Liver (tissue), 9 donors: ENCODE measurements around the gene AIMP1. TPM values are rescaled to one million over a fixed set of nuclear protein-coding genes. Genes with fewer than 3 reads are reported as not detected.

ENCODE experiments used
- DNase-seq: peaks from one replicate; pipeline ENCODE4 v3.0.0-alpha.2; 2017; ENCODE audit warnings: low spot score
- H3K27ac ChIP-seq, 2 donors: one replicate each; pipeline ENCODE4 v1.7.0; 2013; ENCODE audit warnings: inconsistent platforms in 2 of 2, low read length in 2 of 2, control low read depth in 1 of 2, low read depth in 1 of 2, mild to moderate bottlenecking in 1 of 2
- H3K27me3 ChIP-seq, 4 donors: one replicate each; pipeline versions ENCODE4 v1.6.1 to v1.7.0; 2013; ENCODE audit warnings: low read length in 3 of 4, inconsistent platforms in 1 of 4, mild to moderate bottlenecking in 1 of 4, moderate library complexity in 1 of 4; ENCODE audit not compliant: control insufficient read depth in 4 of 4, insufficient read depth in 4 of 4
- H3K36me3 ChIP-seq, 4 donors: one replicate each; pipeline versions ENCODE4 v1.6.1 to v1.7.0; 2013; ENCODE audit warnings: low read length in 3 of 4, mild to moderate bottlenecking in 3 of 4, low read depth in 1 of 4, moderate library complexity in 1 of 4; ENCODE audit not compliant: control insufficient read depth in 4 of 4, insufficient read depth in 3 of 4
- H3K4me1 ChIP-seq, 4 donors: one replicate each; pipeline versions ENCODE4 v1.6.1 to v1.7.0; 2013; ENCODE audit warnings: low read length in 3 of 4, mild to moderate bottlenecking in 3 of 4, moderate library complexity in 1 of 4; ENCODE audit not compliant: control insufficient read depth in 4 of 4, insufficient read depth in 4 of 4
- H3K4me3 ChIP-seq, 3 donors: one replicate each; pipeline versions ENCODE4 v1.6.1 to v1.7.0; 2013; ENCODE audit warnings: low read length in 3 of 3, control low read depth in 1 of 3, low read depth in 1 of 3, mild to moderate bottlenecking in 1 of 3
- H3K9ac ChIP-seq, 2 donors: one replicate each; pipeline ENCODE4 v1.7.0; 2013; ENCODE audit warnings: low read length in 2 of 2, mild to moderate bottlenecking in 2 of 2, moderate library complexity in 2 of 2, control low read depth in 1 of 2, low read depth in 1 of 2
- H3K9me3 ChIP-seq, 4 donors: one replicate each; pipeline versions ENCODE4 v1.6.1 to v1.7.0; 2013; ENCODE audit warnings: low read length in 3 of 4; ENCODE audit not compliant: control insufficient read depth in 4 of 4
- EGR1 ChIP-seq, 2 donors: IDR thresholded peaks; 2 replicates each; pipeline ENCODE4 v1.6.1; 2016 to 2018; ENCODE audit warnings: antibody characterized with exemption in 2 of 2, low read depth in 2 of 2
- FOXA2 ChIP-seq: IDR thresholded peaks from 2 replicates; pipeline ENCODE4 v1.6.1; 2016; ENCODE audit warnings: antibody characterized with exemption
- GABPA ChIP-seq, 2 donors: IDR thresholded peaks in 1 of 2; conservative IDR thresholded peaks in 1 of 2; 2 replicates each; pipeline ENCODE4 v1.6.1; 2016; ENCODE audit warnings: antibody characterized with exemption in 2 of 2, mild to moderate bottlenecking in 1 of 2, moderate library complexity in 1 of 2
- HNF4A ChIP-seq, 2 donors: conservative IDR thresholded peaks; 2 replicates each; pipeline ENCODE4 v1.6.1; 2016; ENCODE audit warnings: antibody characterized with exemption in 2 of 2, mild to moderate bottlenecking in 2 of 2
- HNF4G ChIP-seq: IDR thresholded peaks from 2 replicates; pipeline ENCODE4 v1.6.1; 2016; ENCODE audit warnings: antibody characterized with exemption
- JUND ChIP-seq, 2 donors: IDR thresholded peaks; 2 replicates each; pipeline ENCODE4 v1.6.1; 2016; ENCODE audit warnings: antibody characterized with exemption in 2 of 2
- NR2F2 ChIP-seq: IDR thresholded peaks from 2 replicates; pipeline ENCODE4 v1.6.1; 2016; ENCODE audit warnings: antibody characterized with exemption
- RAD21 ChIP-seq, 2 donors: IDR thresholded peaks; 2 replicates each; pipeline ENCODE4 v1.6.1; 2016; ENCODE audit warnings: antibody characterized with exemption in 2 of 2, mild to moderate bottlenecking in 2 of 2
- REST ChIP-seq: IDR thresholded peaks from 2 replicates; pipeline ENCODE4 v1.6.1; 2016; ENCODE audit warnings: antibody characterized with exemption, mild to moderate bottlenecking
- SP1 ChIP-seq: IDR thresholded peaks from 2 replicates; pipeline ENCODE4 v1.6.1; 2018; ENCODE audit warnings: antibody characterized with exemption, mild to moderate bottlenecking
- YY1 ChIP-seq: IDR thresholded peaks from 2 replicates; pipeline ENCODE4 v1.6.1; 2016; ENCODE audit warnings: antibody characterized with exemption, mild to moderate bottlenecking
- WGBS: extraction: QIAGEN DNeasy Blood & Tissue Kit; methylation state at CpG from one replicate; pipeline ENCODE4 v1.1.7; 2013; 5-methylcytosine and 5-hydroxymethylcytosine counted together
- polyA plus RNA-seq, 2 donors: library from polyadenylated mRNA; stranded (reverse) in 1 of 2; unstranded in 1 of 2; fragments of 200-250 nt in 1 of 2; fragments of >200 nt in 1 of 2; fragmentation: Nextera tagmentation in 1 of 2; extraction: Ambion mirVana in 1 of 2; gene quantifications; one replicate each; pipeline versions ENCODE4 v1.2.1 to v1.2.3, GENCODE V29; 2013 to 2015
- total RNA-seq, 2 donors: library from RNA; depleted of rRNA; stranded (reverse); fragments of >200 nt; gene quantifications; one replicate each; pipeline ENCODE4 v1.2.3, GENCODE V29; 2014
- TF ChIP-seq, protein P1 (sequence below): fragments of 150-350 bp; IDR thresholded peaks from 2 replicates; pipeline ENCODE4 v1.5.1; 2017; ENCODE audit warnings: improper control_type of control experiment, low read depth, low read length; ENCODE audit not compliant: missing input control
- TF ChIP-seq, protein P2 (sequence below): IDR thresholded peaks from 2 replicates; pipeline ENCODE4 v1.6.1; 2016; ENCODE audit warnings: antibody characterized with exemption
- donor health status: healthy.
- donor health status: healthy.
- donor health status: healthy.
- donor health status: healthy.
- donor health status: healthy.

AIMP1 gene
- total and polyA plus RNA-seq, 4 donors, result 8.6 to 44.6 (median 10.5) TPM

GRCh38 chr4:106314960-106315359 is 1.4 kb upstream of the AIMP1 start (continued):
- TF ChIP-seq, protein P1, sequence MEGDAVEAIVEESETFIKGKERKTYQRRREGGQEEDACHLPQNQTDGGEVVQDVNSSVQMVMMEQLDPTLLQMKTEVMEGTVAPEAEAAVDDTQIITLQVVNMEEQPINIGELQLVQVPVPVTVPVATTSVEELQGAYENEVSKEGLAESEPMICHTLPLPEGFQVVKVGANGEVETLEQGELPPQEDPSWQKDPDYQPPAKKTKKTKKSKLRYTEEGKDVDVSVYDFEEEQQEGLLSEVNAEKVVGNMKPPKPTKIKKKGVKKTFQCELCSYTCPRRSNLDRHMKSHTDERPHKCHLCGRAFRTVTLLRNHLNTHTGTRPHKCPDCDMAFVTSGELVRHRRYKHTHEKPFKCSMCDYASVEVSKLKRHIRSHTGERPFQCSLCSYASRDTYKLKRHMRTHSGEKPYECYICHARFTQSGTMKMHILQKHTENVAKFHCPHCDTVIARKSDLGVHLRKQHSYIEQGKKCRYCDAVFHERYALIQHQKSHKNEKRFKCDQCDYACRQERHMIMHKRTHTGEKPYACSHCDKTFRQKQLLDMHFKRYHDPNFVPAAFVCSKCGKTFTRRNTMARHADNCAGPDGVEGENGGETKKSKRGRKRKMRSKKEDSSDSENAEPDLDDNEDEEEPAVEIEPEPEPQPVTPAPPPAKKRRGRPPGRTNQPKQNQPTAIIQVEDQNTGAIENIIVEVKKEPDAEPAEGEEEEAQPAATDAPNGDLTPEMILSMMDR, result no peak

DNA sequence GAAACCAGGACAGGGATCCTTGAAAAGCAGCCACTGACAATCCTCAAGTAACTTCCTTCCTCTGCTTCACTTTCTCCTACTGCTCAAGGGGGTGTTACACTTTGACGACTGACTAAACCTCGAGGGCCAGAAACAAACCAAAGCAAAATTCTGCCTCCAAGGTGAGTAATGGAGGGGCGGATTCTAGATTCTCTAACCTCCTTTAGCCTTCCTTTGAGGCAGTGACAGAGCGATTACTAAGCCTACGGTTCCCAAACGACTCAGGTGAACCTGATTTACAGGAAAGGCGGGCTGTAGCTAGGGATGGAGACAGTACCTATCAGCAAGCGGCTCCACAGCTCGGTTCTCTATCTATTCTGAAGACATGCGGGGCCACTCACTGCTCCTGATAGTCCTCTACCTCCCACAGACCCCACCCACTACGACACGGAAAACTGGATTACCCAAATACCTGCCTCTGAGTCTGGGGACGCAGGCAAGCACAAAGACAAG is 828 bp upstream of the AIMP1 start:
- Histone ChIP-seq H3K27ac (peak overlapping the region; percentile 97), H3K36me3 (no peaks in the 10 kb centered on the region), H3K4me3 (peak overlapping the region; percentile 72 to 97 (median 73)), H3K9ac (peak overlapping the region; percentile 95 to 96), H3K9me3 (no peaks in the 10 kb centered on the region), H3K4me1 (peaks cover 4 to 25% (median 24%) of the 10 kb centered on the region in 4 donors), H3K27me3 (no peaks in the 10 kb centered on the region)
- no peak for DNase-seq
- TF ChIP-seq EGR1 (IDR thresholded peaks at IDR 0.05; ENCODE audit: low read depth in 2 of 2), result no peak
- WGBS, result under 1% methylated on average over 13 of the region's 13 CpGs

GRCh38 chr4:106316773-106317409 is 541 bp downstream of the AIMP1 start:
- Histone ChIP-seq H3K4me3 (peak overlapping the region; percentile 72 to 97 (median 73)), H3K27ac (peak overlapping the region; percentile 97), H3K9me3 (no peaks in the 10 kb centered on the region), H3K36me3 (no peaks in the 10 kb centered on the region), H3K9ac (peak overlapping the region; percentile 95 to 96), H3K4me1 (peaks cover 4 to 25% (median 24%) of the 10 kb centered on the region in 4 donors), H3K27me3 (no peaks in the 10 kb centered on the region)
- DNase-seq, result no peak
- no peak for TF ChIP-seq REST
- no peak for TF ChIP-seq FOXA2
- no peak for TF ChIP-seq HNF4A (conservative IDR thresholded peaks at IDR 0.05)
- TF ChIP-seq HNF4G, result no peak
- TF ChIP-seq, protein P2, sequence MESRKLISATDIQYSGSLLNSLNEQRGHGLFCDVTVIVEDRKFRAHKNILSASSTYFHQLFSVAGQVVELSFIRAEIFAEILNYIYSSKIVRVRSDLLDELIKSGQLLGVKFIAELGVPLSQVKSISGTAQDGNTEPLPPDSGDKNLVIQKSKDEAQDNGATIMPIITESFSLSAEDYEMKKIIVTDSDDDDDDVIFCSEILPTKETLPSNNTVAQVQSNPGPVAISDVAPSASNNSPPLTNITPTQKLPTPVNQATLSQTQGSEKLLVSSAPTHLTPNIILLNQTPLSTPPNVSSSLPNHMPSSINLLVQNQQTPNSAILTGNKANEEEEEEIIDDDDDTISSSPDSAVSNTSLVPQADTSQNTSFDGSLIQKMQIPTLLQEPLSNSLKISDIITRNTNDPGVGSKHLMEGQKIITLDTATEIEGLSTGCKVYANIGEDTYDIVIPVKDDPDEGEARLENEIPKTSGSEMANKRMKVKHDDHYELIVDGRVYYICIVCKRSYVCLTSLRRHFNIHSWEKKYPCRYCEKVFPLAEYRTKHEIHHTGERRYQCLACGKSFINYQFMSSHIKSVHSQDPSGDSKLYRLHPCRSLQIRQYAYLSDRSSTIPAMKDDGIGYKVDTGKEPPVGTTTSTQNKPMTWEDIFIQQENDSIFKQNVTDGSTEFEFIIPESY, result no peak
- no peak for TF ChIP-seq NR2F2
- no peak for TF ChIP-seq JUND (IDR thresholded peaks at IDR 0.05)
- no peak for TF ChIP-seq YY1
- no peak for TF ChIP-seq RAD21 (IDR thresholded peaks at IDR 0.05)
- TF ChIP-seq SP1, result no peak
- no peak for TF ChIP-seq GABPA (IDR thresholded peaks at IDR 0.05 in 1 of 2, conservative IDR thresholded peaks at IDR 0.05 in 1 of 2)
- WGBS, result 3% methylated on average over 13 of the region's 13 CpGs
